NK-92 treated with Interleukin-12 subunit alpha and Interleukin-12 subunit beta, amount 100 ng/mL, for 24 hours (cell line): Measurements from ENCODE around the gene CYREN.

ENCODE experiments used
- DNase-seq: peaks from one replicate; lab custom pipeline; 2025; lab: John Stamatoyannopoulos, UW

Gene CYREN

GRCh38 chr7:135197343-135197742, 26.8 kb upstream of the CYREN start:
- DNase-seq: no peak

DNA sequence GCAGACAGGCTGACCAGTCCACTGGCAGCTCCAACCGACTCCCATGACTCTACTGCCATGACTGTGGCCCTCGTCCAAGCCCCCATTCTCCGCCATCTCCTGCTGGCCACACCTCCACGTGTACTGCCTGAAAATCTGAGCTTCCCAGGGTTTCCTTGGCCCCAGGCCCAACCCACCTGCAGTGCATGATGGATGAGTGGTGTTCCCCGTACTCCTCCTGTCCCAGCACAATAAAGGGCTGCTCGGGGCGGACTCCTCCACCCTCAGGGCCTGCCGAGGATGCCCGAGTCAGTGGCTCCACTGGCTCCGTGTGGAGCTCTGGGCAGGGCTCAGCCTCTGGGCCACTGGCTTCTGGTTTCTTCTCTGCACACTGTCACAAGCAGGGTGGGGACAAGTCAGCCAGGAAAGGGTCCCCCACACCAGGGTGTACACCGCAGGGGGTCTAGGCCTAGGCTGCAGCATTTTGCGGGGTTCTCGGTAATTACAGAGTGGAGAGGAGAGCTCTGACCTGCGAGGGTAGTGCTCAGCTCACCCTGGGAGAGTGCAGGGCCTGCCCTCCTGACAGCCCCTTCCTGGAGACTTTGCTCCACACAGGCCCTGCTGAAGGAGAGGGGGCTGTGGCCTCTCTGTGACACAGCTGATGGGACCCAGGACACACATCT, 25.6 kb upstream of the CYREN start:
- no peak for DNase-seq

DNA sequence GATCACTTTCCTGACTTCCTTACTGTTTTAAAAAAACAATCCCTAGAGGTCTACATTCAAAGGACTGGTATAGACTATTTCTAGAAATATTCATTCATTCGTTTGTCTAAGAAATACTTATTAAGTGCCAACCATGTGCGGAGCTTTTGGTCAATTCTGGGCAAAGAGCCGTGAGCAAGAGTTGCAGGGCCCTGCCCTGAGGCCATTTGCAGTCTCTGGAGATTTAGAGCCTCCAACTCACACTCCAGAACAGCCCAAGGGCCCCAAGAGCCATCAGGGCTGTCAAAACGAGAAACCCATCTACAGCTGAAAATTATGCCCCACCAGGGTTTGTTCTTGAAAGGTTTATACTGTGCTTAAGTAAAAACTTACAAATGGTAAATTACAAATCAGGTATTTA, 24.6 kb upstream of the CYREN start:
- DNase-seq: no peak

GRCh38 chr7:135194494-135195095, 24.1 kb upstream of the CYREN start:
- DNase-seq: no peak

DNA sequence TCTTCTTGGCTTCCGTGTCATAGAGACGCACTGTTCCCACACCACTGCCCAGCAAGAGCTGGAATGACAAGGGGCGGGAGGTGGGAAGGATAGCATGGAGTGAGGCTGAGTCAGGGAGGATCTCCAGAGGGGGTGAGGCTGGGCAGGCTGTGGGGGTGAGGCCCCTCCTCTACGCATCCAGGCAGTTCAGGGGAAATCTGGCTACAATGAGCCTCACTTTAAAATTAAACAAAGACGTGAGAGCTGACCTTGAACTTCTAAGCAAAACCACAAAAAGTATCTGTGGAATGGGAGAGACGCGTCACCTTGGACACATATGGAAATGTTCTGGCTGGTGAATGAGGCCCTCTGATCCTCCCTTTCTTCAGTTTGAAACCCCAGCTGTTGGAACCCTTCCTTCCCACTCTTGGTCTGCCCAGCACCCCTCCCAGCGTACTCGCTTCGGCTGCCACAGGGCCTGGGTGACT, 23.1 kb upstream of the CYREN start:
- DNase-seq: no peak

DNA sequence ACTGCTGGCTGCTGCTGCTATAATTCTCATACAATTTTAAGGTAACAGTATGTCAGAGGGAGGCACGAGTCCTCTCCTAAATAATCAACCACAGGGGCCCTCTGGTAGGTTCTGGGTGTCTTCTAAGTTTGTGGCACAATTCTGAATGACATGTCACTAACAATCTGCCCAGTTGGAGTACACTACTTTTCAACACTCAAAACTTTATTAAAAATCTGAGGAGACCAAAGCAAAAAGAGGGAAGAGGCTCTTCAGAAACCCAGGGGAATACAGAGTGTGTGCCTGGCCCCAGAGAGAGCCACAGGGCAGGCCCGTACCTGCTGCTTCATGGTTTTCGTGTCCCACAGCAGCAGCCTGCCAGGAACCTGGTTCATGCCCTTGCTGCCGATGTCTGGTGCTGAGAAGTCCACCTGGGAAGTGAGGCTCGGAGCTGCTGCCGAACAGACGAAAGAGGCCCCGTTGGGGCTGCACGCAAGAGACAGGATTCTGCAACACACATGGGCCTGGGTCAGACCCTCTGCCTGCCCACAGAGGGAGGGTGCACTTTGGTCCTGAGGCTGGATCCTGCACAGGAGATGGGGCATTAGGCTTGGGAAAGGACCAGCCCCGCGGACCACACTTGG, 22.5 kb upstream of the CYREN start:
- DNase-seq: no peak

DNA sequence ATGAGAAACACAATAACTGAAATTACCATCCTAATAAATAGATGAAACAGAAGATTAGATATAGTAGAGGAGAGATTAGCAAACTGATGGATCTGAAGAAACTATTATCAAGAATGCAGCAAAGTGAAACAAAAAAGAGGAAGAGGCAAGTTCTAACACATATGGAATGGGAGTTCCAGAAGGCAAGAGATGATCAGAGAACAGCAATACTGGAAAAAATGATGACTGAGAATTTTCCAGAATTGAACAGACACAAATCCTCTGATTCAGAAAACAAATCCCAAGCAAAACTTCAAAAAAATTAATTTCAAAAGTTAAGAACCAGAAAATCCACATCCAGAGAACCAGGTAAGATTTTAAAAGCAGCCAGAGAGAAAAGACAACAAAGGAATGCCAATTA, 20.2 kb upstream of the CYREN start:
- no peak for DNase-seq

DNA sequence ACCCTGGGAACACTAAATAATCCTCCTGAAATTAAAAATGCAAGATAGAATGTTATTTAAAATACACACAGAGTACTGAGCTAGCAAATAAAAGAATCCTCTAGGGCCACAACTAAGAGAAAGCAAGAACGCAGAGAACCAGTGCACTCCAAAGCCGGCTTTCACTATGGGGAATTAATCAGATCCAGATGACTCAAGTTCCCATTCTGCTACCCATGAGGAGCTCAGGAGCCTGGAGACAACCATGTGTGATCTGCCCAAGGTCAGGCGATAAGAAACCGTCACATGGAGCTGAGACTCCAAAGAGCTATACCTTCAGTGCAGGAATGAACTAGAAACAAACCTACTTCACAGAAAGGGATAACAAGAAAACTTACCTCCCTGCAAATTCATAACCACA, 19.5 kb upstream of the CYREN start:
- no peak for DNase-seq

DNA sequence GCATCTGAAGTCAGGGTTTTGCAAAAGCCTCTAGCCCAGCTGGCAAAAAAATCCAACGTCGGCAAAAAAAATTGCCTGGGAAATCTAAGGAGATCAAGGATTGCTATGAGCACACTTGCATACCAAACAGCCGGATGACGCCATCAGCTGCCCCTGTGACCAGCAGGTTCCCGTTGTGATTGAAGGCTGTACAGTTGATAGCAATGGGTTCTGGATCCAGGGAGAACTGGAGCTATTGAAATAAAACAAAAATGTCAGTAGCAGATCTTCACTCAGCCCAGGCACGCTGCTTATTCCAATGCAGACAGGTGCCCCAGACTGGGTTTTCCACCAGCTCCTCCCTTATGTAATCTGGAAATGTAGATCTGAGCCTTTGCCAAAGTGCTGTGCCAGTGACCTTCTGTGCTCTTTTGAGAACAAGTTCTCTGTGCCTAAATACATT, 18.7 kb upstream of the CYREN start:
- no peak for DNase-seq

DNA sequence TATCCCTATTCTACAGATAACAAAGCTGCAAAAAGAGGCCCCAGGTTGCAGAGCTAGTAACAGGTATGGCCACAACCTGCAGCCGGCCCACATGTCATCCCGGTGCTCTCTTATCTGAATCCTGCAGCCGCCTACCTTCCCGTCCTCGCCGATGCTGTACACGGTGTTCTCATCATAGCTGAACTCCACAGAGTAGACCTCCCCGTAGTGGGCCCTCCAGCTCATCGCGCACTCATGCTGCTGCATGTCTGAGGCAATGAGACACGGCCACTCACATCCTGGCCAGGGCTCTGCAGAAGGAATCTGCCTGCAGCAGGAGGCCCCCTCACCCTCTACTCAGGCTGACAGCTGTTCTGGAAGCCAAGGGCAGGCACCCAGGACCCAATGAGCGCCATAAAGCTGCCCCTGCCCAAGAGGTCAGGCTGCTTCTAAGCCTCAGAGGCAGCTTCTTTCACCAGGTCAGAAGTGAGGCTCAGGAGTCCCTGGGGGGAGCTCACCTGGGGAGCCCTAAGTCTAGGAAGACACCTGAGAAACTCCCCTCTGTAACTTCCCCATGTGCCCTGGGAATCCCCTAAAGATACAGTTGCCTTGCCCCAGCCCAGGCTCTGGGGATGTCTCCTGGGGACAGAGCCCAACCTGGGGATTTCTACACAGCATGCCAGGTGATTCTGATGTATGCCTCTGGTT, 17.9 kb upstream of the CYREN start:
- DNase-seq: no peak

DNA sequence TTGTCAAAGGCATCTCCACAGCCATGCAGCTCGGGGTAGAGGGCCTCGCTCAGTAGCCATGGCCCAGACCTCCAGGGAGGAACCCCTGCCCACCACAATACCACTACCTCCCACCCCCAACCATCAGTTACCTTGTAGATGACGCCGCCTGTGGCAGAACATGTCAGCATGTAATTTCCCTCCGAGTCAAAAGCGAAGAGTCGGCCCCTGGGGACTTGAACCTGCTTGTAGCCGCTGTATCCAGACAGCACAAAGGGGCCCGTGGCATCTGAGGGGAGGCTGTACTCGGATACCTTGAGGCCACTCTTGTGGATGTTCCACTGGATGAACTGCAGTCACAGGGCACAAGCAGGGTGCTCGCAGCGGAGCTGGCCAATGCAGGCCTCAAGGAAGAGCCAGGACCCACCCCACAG, 16.3 kb upstream of the CYREN start:
- DNase-seq: no peak

DNA sequence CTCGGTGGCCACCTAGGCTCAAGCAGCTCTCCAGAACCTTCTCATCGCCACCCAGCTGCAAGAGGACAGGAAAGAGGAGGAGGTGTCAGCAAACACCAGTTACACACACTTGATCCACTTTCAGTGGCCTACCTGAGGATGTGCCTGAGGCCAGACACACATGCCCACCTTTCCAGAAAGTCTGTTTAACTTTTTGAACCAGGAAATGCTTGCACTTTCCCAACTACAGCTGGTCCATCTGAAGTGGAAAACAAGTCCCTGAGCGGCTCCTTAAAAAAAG, 15.7 kb upstream of the CYREN start:
- no peak for DNase-seq

DNA sequence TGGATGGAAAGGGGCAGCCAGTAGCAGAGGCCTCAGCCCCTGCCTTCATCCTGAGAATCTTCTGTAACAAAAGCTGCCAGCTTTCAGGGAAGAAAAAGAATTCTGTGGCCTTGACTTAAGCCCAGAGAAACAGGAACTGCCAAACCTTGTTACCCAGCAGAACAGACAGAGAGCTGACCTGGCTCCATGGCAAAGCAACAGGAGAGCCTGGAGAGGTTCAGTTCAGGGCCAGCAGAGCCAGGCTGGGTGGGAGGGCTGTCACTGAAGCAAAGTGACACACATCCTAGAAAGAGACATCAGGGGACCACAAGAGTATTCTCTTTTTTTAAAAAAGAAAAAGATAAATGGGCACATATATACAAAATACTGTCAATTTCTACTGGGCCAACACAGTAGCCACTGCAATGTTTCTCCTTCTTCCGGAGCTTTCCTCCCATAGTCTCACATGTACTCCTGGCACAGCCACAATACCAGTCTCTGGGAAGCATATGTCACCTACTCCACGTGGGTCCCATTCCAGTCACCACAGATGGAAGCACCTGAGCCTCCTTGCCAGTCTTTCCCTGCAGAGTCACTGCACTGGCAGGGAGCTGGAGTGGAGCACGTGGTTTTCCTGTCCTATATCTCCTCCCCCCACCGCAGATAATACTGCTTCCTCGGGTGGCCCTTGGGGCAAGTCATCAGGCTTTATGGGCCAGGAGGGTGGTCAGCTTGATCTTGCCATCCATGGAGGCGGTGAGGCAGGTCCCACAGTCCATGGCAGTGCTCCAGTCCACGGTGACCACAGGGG, 15.2 kb upstream of the CYREN start:
- DNase-seq: no peak

DNA sequence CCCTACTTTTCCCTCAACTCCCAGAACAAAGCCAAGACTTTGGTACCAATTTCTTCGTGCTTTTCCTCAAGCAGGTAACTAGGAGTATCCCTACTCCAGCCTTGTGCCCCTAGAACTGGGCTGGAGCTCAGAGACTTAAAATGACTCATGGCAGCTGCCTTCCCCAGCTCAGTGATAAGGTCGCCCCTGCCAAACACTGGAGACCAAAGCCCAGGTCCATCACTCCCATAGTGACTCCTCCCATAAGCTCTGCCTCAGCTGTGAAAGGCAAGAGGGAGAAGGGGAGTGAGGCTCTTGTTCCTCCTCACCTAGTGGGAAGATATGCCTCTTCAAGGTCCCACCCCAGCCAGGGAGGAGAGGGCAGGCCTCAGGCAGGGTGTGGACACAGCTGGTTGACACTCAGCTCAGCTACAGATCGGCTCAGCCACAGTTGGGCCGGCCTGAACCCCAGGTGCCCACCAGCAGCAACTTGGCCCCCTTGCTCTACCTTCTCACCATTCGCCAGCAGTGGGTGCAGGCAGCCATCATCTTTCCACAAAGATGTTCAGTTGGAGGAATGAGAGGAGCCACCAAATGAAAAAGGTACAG, 13.8 kb upstream of the CYREN start:
- DNase-seq: no peak

DNA sequence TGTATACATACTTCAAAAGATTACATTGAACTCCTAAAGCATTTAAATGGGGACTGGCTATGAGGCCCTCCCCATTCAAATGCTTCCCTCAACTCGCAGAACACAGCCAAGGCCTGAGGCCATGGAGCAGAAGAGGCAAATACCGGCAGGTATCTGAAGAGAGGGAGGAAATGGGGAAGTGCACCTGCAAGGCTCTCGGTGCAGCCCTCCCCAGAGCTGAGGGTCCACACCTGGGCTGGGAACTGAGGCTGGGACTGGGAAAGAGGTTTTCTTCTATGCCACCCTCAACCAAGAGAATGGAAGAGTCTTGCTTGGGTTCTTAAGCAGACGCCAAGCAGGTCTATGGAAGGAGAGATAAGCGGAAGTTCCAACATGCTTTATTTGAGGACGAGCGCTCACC, 13.0 kb upstream of the CYREN start:
- DNase-seq: no peak

DNA sequence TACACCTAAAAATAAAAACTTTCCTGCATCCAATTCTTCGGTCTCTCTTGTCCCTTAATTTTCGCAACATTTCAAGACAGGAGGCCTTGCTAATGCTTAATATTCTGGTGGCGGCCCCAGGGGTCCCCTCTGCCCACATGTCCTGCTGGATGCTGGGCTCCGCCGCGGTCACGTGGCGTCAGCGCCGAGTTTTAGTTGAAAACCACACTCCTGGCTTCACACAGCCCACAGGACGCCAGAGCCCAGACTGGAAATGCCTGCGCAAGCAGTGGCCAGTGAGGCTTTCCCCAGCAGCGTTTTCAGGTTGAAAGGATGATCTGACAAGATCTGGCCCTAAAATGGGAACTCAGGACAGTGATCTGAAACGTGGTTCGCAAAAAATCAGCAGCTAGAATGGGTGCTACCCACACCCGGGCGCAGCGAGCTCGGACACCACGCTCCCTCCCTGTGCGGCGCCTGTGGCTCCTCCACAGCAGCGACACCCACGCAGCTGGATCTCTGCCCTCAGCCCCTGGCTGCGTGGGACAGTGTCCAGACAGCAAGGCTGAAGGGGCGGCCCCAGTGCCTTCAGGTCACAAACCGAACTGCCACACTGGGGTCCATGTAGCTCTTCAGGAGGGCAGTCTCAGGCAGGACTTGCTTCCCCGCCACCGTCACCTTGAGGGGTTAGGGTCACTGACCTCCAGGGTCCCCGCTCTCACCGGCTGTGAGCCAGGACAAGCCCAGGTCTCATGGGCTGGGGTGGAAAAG, 11.6 kb upstream of the CYREN start:
- DNase-seq: no peak

- no peak for DNase-seq
These were observed 10.9 kb upstream of the CYREN start for GRCh38 chr7:135181261-135181928.

DNA sequence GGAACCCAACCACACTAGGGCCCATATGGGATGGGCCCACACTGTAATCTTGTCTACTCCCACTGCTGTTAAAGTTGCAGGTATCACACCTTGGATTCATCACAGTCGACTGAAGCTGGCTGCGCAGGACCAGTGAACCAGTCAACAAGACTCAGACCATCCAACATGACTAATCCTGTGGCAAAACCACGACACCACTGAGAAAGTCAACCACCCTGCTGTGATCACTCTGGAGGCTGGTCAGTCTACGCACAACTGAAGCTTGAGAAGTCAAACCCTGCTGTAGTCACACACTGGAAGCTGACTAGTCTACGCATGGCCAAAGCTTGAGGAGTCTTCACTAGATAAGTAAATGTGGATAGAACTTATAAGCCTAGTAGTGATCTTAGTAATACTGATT, 9.6 kb upstream of the CYREN start:
- DNase-seq: no peak

- no peak for DNase-seq
These were observed 8.9 kb upstream of the CYREN start for GRCh38 chr7:135179321-135179925.

DNA sequence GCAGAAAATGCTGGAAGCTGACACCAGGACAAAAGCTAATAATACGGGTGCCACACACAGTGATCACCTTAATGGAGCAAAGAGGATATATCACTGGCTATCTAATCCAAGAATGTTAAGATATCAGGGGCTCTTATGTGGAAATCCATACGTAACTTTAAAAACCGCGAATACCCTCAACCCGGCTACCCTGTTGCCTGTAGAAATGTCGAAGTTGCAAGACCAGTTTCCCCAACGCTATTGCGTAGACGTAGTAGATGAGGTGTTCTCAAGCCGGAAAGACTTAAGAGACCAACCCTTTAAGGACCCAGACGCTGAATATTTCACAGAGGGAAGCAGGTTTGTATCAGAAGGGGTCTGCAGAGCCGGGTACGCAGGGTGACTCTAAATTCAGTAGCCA, 7.9 kb upstream of the CYREN start:
- no peak for DNase-seq
